Psoas muscle (tissue), 8 donors: ENCODE data around the gene COLQ. TPM values are rescaled to one million over a fixed set of nuclear protein-coding genes. Genes with fewer than 3 reads are reported as not detected.

ENCODE experiments used
- ATAC-seq, 4 donors: fragments of 200-7000 bp; cut with Tn5 transposase; one replicate each; pipeline ENCODE4 v1.9.1; 2020; ENCODE audit warnings: moderate library complexity in 3 of 4, mild to moderate bottlenecking in 2 of 4
- DNase-seq, 2 donors: peaks; one replicate each; pipeline ENCODE4 v3.0.0-alpha.2; 2020
- H3K27ac ChIP-seq: fragments of 200-600 bp; one replicate; pipeline ENCODE4 v1.8.0; 2022
- H3K27me3 ChIP-seq, 3 donors: fragments of 200-600 bp in 1 of 3; one replicate each; pipeline versions ENCODE4 v1.6.1 to v1.8.0; 2013 to 2022; ENCODE audit warnings: low read length in 2 of 3, mild to moderate bottlenecking in 2 of 3, moderate library complexity in 1 of 3; ENCODE audit not compliant: insufficient read depth in 3 of 3
- H3K36me3 ChIP-seq, 2 donors: fragments of 200-600 bp in 1 of 2; one replicate each; pipeline versions ENCODE4 v1.6.1 to v1.8.0; 2013 to 2022; ENCODE audit warnings: low read depth in 1 of 2, mild to moderate bottlenecking in 1 of 2, moderate library complexity in 1 of 2; ENCODE audit not compliant: insufficient read depth in 1 of 2
- H3K4me1 ChIP-seq: fragments of 200-600 bp; one replicate; pipeline ENCODE4 v1.8.0; 2022
- H3K4me3 ChIP-seq: fragments of 200-600 bp; one replicate; pipeline ENCODE4 v1.8.0; 2022; ENCODE audit warnings: mild to moderate bottlenecking
- H3K9me3 ChIP-seq: fragments of 200-600 bp; one replicate; pipeline ENCODE4 v1.8.0; 2022
- CTCF ChIP-seq: fragments of 200-600 bp; IDR thresholded peaks from one replicate; pipeline ENCODE4 v1.8.0; 2022; ENCODE audit warnings: antibody characterized with exemption
- WGBS, 3 donors: extraction: QIAGEN DNeasy Blood & Tissue Kit; methylation state at CpG; one replicate each; pipeline versions ENCODE4 v1.1.6 to v1.1.7; 2013; 5-methylcytosine and 5-hydroxymethylcytosine counted together
- intact Hi-C, 2 donors: fragments of 100-400 bp; cut with DNase I; formaldehyde crosslinking; loops; one replicate each; pipeline versions ENCODE4 v1.11.0 to v1.14.2; 2022
- polyA plus RNA-seq, 3 donors: library from polyadenylated mRNA; stranded (reverse); fragments of 200-250 nt; gene quantifications; one replicate each; pipeline ENCODE4 v1.2.3, GENCODE V29; 2013
- total RNA-seq, 4 donors: library from RNA; stranded (reverse); fragmentation: NEBNext Ultra II Directional in 2 of 4; extraction: Animal tissue kit (Norgen Biotek cat#: 25700) in 2 of 4; gene quantifications; one replicate each; pipeline versions ENCODE4 v1.2.1 to v1.2.4, GENCODE V29; 2021 to 2023
- donor health status: healthy with polysubstance abuse.
- donor health status: DM: no; HTN: no; CAD: no; lungs with moderate emphysema.
- donor health status: Bipolar disorder and iron deficiency.
- donor health status: healthy.
- donor health status: DM: yes; HTN: yes; CAD: no.
- donor health status: DM: no; HTN: no; CAD: no.
- donor health status: DM: no; HTN: no; CAD: no.
- donor health status: DM: yes; HTN: yes; CAD: no.

COLQ gene
- total and polyA plus RNA-seq, 7 donors, result 4.6 to 18.2 (median 10.0) TPM

GRCh38 chr3:15433531-15433930 is 88.0 kb downstream of the COLQ start:
- no peak for TF ChIP-seq CTCF
- WGBS, 3 donors, result 92 to 97% (median 95%) methylated on average over 1 of the region's 1 CpG
- Histone ChIP-seq H3K27me3 (no peaks in the 10 kb centered on the region), H3K4me1 (peaks cover 15% of the 10 kb centered on the region), H3K4me3 (no peak overlapping the region), H3K36me3 (peaks cover 4 to 86% of the 10 kb centered on the region in 2 donors), H3K9me3 (no peaks in the 10 kb centered on the region), H3K27ac (no peak overlapping the region)
- intact Hi-C loops, result no loop called here
- no peak for ATAC-seq
- DNase-seq, result no peak

GRCh38 chr3:15431256-15431837 is 90.2 kb downstream of the COLQ start:
- ATAC-seq, result no peak
- no peaks in the 10 kb centered on the region for H3K9me3 ChIP-seq
- DNase-seq, result no peak
- WGBS, 3 donors, result 59 to 79% (median 65%) methylated on average over 3 of the region's 3 CpGs
- H3K27ac ChIP-seq, result no peak overlapping the region
- H3K27me3 ChIP-seq, result no peaks in the 10 kb centered on the region
- peaks cover 22% of the 10 kb centered on the region for H3K4me1 ChIP-seq
- intact Hi-C loops, result no loop called here
- H3K36me3 ChIP-seq, result peaks cover 4 to 64% of the 10 kb centered on the region in 2 donors
- H3K4me3 ChIP-seq, result no peak overlapping the region
- TF ChIP-seq CTCF, result no peak

- H3K27ac ChIP-seq, result no peak overlapping the region
Measured at GRCh38 chr3:15430624-15431023, 90.9 kb downstream of the COLQ start.

DNA sequence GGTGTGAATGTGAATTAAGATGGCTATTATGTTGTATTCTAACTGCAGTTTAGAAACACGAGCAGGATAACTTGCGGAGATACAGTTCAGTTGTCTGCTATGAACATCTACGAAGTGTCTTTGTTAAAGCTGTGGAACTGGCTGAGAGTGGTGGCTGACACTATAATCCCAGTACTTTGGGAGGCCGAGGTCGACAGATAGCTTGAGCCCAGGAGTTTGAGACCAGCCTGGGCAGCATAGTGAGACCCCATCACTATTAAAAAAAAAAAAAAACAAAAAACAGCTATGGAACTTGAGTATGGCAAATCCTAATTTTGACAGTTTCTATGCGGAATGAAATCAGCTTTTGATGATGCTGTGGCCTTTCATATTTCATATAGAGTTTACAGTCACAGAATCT is 92.4 kb downstream of the COLQ start:
- DNase-seq, result no peak
- peaks cover 0 to 59% of the 10 kb centered on the region in 2 donors for H3K36me3 ChIP-seq
- intact Hi-C loops, result loop anchor here in 1 of 2 donors (5.0 kb wide), 1 partner anchor 123 kb away; no protein-coding TSS in a partner anchor
- peak overlapping the region; percentile 86 for H3K27ac ChIP-seq
- ATAC-seq, result no peak
- peak overlapping the region; percentile 80 for H3K4me3 ChIP-seq
- no peak for TF ChIP-seq CTCF
- no peaks in the 10 kb centered on the region for H3K9me3 ChIP-seq
- H3K4me1 ChIP-seq, result peaks cover 31% of the 10 kb centered on the region
- 82 to 87% (median 85%) methylated on average over 6 of the region's 6 CpGs for WGBS, 3 donors
- H3K27me3 ChIP-seq, result no peaks in the 10 kb centered on the region

More at GRCh38 chr3:15430624-15431023, 90.9 kb downstream of the COLQ start:
- intact Hi-C loops, result no loop called here
- H3K27me3 ChIP-seq, result no peaks in the 10 kb centered on the region
- peaks cover 4 to 62% of the 10 kb centered on the region in 2 donors for H3K36me3 ChIP-seq
- TF ChIP-seq CTCF, result no peak
- H3K4me1 ChIP-seq, result peaks cover 28% of the 10 kb centered on the region
- ATAC-seq (no peak), DNase-seq (no peak)
- WGBS, 3 donors, result 25 to 55% (median 34%) methylated on average over 1 of the region's 1 CpG
- no peak overlapping the region for H3K4me3 ChIP-seq
- H3K9me3 ChIP-seq, result no peaks in the 10 kb centered on the region

DNA sequence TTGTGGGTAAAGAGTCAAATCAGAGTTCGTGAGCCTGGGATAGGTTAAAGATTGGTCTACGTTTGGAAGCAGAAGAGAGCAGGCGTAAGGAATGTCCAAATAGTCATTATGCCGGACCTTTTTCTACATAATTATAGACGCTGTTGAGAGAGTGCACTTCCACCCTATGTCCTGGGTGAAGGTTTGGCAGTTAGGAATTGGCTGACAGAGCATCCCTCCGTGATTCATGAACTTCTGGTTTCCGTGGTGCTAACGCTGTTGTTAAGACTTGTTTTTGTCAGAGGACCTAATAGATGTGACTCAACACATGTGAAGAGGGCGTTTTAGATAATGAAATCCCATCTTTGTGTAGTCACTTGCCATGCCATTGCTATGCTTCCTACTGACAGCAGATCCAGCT is 93.0 kb downstream of the COLQ start:
- no peak for TF ChIP-seq CTCF
- ATAC-seq, result peak in 3 of 4 donors; percentile 22 to 60 (median 43)
- peaks cover 0 to 59% of the 10 kb centered on the region in 2 donors for H3K36me3 ChIP-seq
- H3K27me3 ChIP-seq, result no peaks in the 10 kb centered on the region
- DNase-seq, result no peak
- H3K4me1 ChIP-seq, result peaks cover 31% of the 10 kb centered on the region
- intact Hi-C loops, result loop anchor here in 1 of 2 donors (5.0 kb wide), 1 partner anchor 124 kb away; no protein-coding TSS in a partner anchor
- no peaks in the 10 kb centered on the region for H3K9me3 ChIP-seq
- WGBS, 3 donors, result 13 to 23% (median 15%) methylated on average over 9 of the region's 9 CpGs
- H3K27ac ChIP-seq, result peak overlapping the region; percentile 86
- peak overlapping the region; percentile 80 for H3K4me3 ChIP-seq
